Measurements from ENCODE around the gene COL5A1. TPM values are rescaled to one million over a fixed set of nuclear protein-coding genes. Genes with fewer than 3 reads are reported as not detected.
"Not testable (repeated sequence)": the region's sequence is repeated elsewhere in the genome, so short reads cannot be mapped to it uniquely, and the experiment has no call there.

Gene COL5A1
- total RNA-seq, 4 donors from 2014 or later: 8.4 to 14.7 (median 11.3) TPM

GRCh38 chr9:134852906-134853654, 211.5 kb downstream of the COL5A1 start:
- DNase-seq (ENCODE audit: low spot score in 2 of 2): no peak
- intact Hi-C loops (cut with DNase I; ENCODE audit: low total_unique reads): no loop called here
- no peak overlapping the region for H3K4me3 ChIP-seq (ENCODE audit: low read depth, poor library complexity, severe bottlenecking)
- TF ChIP-seq CTCF (IDR thresholded peaks at IDR 0.05) (no peak), POLR2A (IDR thresholded peaks at IDR 0.05) (no peak)
- WGBS, 2 donors: 61 to 66% methylated on average over 6 of the region's 6 CpGs

GRCh38 chr9:134853893-134854292, 212.3 kb downstream of the COL5A1 start:
- TF ChIP-seq POLR2A (IDR thresholded peaks at IDR 0.05) (no peak), CTCF (IDR thresholded peaks at IDR 0.05) (no peak)
- no peak overlapping the region for H3K4me3 ChIP-seq (ENCODE audit: low read depth, poor library complexity, severe bottlenecking)
- DNase-seq (ENCODE audit: low spot score in 2 of 2): no peak
- intact Hi-C loops (cut with DNase I; ENCODE audit: low total_unique reads): no loop called here
- WGBS, 2 donors: 53 to 73% methylated on average over 5 to 6 of the region's 6 CpGs

DNA sequence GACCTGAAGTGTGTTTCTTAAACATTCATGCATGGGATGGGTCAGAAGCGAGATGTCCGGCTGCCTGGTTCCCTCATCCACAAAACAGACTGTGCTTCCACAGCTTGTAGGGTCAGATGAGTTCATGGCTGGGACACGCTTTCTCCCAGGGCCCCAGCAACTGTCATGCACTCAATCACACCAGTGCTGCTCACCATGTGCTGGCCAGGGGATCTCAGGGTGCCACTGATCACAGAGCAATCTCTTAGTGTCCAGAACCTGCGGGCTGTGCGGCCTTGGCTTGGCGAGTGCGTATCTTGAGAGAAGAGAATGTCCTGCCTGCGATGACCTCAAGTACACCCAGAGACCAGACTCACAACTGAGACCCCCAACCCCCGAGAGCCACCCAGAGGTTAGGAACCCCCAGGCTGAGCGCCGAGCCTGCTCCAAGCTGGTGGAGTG, 213.0 kb downstream of the COL5A1 start:
- TF ChIP-seq POLR2A (IDR thresholded peaks at IDR 0.05) (no peak), CTCF (IDR thresholded peaks at IDR 0.05) (no peak)
- intact Hi-C loops (cut with DNase I; ENCODE audit: low total_unique reads): no loop called here
- 86 to 94% methylated on average over 11 of the region's 11 CpGs for WGBS, 2 donors
- no peak for DNase-seq (ENCODE audit: low spot score in 2 of 2)
- H3K4me3 ChIP-seq (ENCODE audit: low read depth, poor library complexity, severe bottlenecking): no peak overlapping the region

DNA sequence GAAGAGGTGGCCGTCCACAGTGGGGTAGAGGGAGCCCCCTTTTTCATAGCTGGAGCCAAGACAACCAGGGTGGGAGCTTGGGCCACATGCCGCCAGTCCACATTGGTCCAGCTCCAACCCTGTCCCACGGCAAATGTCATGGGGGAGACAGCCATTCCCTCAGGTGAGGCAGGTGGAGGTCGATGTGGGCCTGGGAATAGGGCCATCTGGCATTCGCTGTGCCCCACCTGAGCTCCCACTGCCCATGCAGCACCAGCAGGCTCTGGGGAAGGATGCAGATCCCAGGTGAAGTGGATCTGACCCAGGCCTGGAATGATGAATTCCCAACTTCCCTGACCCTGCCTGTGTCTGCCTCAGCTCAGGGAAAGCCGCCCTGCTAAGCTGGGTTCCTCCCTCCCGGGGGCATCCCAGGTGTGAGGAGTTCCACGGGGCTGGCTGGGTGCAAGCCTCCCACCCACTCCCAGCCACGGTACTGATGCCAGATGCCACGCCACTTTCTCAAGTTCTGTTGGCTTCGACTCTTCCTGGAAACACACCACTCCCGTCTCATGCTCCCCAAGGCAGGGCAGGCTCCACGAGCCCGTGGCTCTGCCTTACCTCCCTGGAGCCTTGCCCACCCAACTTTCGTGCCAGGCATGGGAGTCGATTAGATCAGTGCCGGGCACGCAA, 213.8 kb downstream of the COL5A1 start:
- intact Hi-C loops (cut with DNase I; ENCODE audit: low total_unique reads): no loop called here
- no peak for DNase-seq (ENCODE audit: low spot score in 2 of 2)
- TF ChIP-seq CTCF (IDR thresholded peaks at IDR 0.05) (no peak), POLR2A (IDR thresholded peaks at IDR 0.05) (no peak)
- no peak overlapping the region for H3K4me3 ChIP-seq (ENCODE audit: low read depth, poor library complexity, severe bottlenecking)
- WGBS, 2 donors: 57 to 60% methylated on average over 18 of the region's 18 CpGs

DNA sequence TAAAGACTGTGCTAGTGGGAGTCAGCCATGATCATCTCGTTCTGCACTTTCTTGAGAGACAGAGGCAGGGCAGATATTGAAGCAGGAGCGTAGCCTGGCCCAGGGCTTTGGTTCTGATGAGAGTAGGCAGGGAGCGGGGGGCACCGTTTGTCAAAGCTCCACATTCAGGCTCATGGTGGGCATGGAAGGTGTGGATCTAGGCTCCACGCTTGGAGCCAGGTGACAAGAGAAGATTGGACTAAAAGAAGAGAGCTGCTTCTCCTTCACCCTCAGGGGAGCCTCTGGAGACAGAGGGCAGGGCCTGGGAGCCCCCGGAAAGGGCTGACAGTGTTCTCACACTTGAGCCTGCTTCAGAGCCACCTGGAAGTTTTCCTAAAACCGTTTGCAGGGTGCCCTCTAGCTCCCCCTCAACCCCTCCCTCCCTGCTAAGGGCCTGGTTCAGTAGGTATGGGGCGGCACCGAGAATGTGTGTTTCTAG, 214.3 kb downstream of the COL5A1 start:
- no peak for TF ChIP-seq POLR2A (IDR thresholded peaks at IDR 0.05)
- no peak for TF ChIP-seq CTCF (IDR thresholded peaks at IDR 0.05)
- intact Hi-C loops (cut with DNase I; ENCODE audit: low total_unique reads): no loop called here
- WGBS, 2 donors: 55 to 70% methylated on average over 9 of the region's 9 CpGs

DNA sequence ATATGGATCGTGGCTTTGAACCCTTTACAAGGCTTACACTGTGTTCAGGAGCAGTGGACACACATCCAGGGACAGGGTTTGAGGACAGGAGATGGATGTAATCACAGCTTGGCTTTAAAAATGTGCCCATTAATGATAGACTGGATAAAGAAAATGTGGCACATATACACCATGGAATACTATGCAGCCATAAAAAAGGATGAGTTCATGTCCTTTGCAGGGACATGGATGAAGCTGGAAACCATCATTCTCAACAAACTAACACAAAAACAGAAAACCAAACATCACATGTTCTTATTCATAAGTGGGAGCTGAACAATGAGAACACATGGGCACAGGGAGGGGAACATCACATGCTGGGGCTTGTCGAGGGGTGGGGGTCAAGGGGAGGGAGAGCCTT, 215.8 kb downstream of the COL5A1 start:
- H3K4me3 ChIP-seq (ENCODE audit: low read depth, poor library complexity, severe bottlenecking); DNase-seq (ENCODE audit: low spot score in 2 of 2); intact Hi-C loops (cut with DNase I; ENCODE audit: low total_unique reads): not testable (repeated sequence)
- 79 to 100% methylated on average over 2 of the region's 2 CpGs for WGBS, 2 donors

More for the DNA sequence above, 214.3 kb downstream of the COL5A1 start:
- H3K4me3 ChIP-seq (ENCODE audit: low read depth, poor library complexity, severe bottlenecking): no peak overlapping the region
- DNase-seq (ENCODE audit: low spot score in 2 of 2): no peak
